OCI-LY1 (cell line): Measurements from ENCODE around the gene PUM1.

Experiments
- H2AFZ ChIP-seq: fragments of 200-600 bp; sonication (generic), shearing (Covaris generic); 2 replicates; pipeline ENCODE4 v1.6.0; 2014; ENCODE audit warnings: antibody characterized with exemption, mild to moderate bottlenecking, low read length
- H3F3A ChIP-seq: fragments of 200-600 bp; sonication (generic), shearing (Covaris generic); 2 replicates; pipeline ENCODE4 v1.6.0; 2014; ENCODE audit warnings: mild to moderate bottlenecking, antibody characterized with exemption, low read length, moderate library complexity; ENCODE audit not compliant: insufficient read depth
- H3K27ac ChIP-seq: fragments of 200-600 bp; sonication (generic); 2 replicates; pipeline ENCODE4 v1.5.1; 2014; ENCODE audit warnings: low read length, mixed run types, mild to moderate bottlenecking, low read depth; ENCODE audit not compliant: poor library complexity, severe bottlenecking
- H3K27me3 ChIP-seq: fragments of 200-600 bp; sonication (generic); 2 replicates; pipeline ENCODE4 v1.6.0; 2014; ENCODE audit warnings: antibody characterized with exemption, mild to moderate bottlenecking, low read length, moderate library complexity; ENCODE audit not compliant: insufficient read depth
- H3K36me3 ChIP-seq: fragments of 200-600 bp; sonication (generic); 2 replicates; pipeline ENCODE4 v1.6.1; 2014; ENCODE audit warnings: mild to moderate bottlenecking, antibody characterized with exemption, low read length, moderate library complexity, mixed read lengths; ENCODE audit not compliant: insufficient read depth
- H3K4me1 ChIP-seq: fragments of 200-600 bp; sonication (generic); 2 replicates; pipeline ENCODE4 v1.5.1; 2014; ENCODE audit warnings: mild to moderate bottlenecking, low read length, moderate library complexity; ENCODE audit not compliant: insufficient read depth, severe bottlenecking
- H3K4me2 ChIP-seq: fragments of 200-600 bp; sonication (generic), shearing (Covaris generic); 2 replicates; pipeline ENCODE4 v1.6.1; 2014; ENCODE audit warnings: low read length
- H3K4me3 ChIP-seq: fragments of 200-600 bp; sonication (generic); 2 replicates; pipeline ENCODE4 v1.5.1; 2014; ENCODE audit warnings: low read length, low read depth, mild to moderate bottlenecking, mixed read lengths; ENCODE audit not compliant: poor library complexity, severe bottlenecking
- H3K79me2 ChIP-seq: fragments of 200-600 bp; shearing (Covaris generic); 2 replicates; pipeline ENCODE4 v1.6.1; 2016; ENCODE audit warnings: mixed run types, low read length, mixed read lengths; ENCODE audit not compliant: insufficient read depth
- H3K9ac ChIP-seq: fragments of 200-600 bp; sonication (generic), shearing (Covaris generic); 2 replicates; pipeline ENCODE4 v1.6.1; 2014; ENCODE audit warnings: mild to moderate bottlenecking, low read length, mixed read lengths
- H3K9me2 ChIP-seq: fragments of 200-600 bp; sonication (generic), shearing (Covaris generic); 2 replicates; pipeline ENCODE4 v1.6.1; 2014; ENCODE audit warnings: low read depth, mild to moderate bottlenecking, low read length, mixed read lengths
- H3K9me3 ChIP-seq: fragments of 200-600 bp; shearing (Covaris generic); 2 replicates; pipeline ENCODE4 v1.6.1; 2014; ENCODE audit warnings: low read length, mixed read lengths
- H4K20me1 ChIP-seq: fragments of 200-600 bp; sonication (generic), shearing (Covaris generic); 2 replicates; pipeline ENCODE4 v1.6.0; 2016; ENCODE audit warnings: mild to moderate bottlenecking, low read length; ENCODE audit not compliant: insufficient read depth
- EZH2 ChIP-seq: fragments of 200-600 bp; sonication (generic), shearing (Covaris generic); IDR thresholded peaks from 2 replicates; pipeline ENCODE4 v1.8.0; 2017; ENCODE audit warnings: borderline replicate concordance, mixed run types, mild to moderate bottlenecking, antibody characterized with exemption, low read length, moderate library complexity, mixed read lengths
- TF ChIP-seq, protein P1 (sequence below): fragments of 200-600 bp; sonication (generic), shearing (Covaris generic); IDR thresholded peaks from 2 replicates; pipeline ENCODE4 v1.5.1; 2017; ENCODE audit warnings: mild to moderate bottlenecking, antibody characterized with exemption, low read length, moderate library complexity, mixed read lengths

Gene PUM1

DNA sequence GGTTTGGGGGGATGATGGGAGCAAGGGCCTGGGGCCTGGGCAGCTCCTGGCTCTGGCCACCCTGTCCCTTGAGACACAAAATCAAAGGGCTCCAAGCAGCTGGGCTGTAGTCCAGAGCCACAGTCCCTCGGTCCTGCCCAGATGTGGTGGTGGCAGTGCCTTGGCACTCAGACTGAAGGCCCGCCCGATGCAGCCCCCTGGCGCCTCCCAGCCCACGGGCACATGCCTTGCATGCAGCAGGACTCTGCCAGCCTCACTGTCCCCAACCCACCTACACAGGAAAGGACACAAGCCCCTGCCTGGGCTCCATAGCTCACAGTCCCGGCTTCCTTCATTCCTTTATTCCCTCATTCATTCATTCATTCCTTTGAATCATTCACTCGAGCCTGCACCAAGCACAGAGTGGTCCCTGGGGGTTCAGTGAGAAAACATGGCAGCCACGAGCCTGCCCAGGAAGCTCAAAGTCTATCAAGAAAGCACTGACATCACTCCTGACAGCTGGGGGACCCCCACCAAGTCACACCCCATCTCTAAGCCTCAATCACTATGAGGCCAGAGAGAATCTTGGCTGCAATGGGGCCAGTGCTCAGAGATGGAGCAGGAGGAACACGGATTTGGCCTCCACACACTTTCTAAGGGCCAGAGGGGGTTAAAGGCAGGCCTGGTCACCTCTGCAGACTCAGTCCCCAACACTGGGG, 162.8 kb downstream of the PUM1 start:
- no peaks in the 10 kb centered on the region for H3F3A ChIP-seq
- no peak for TF ChIP-seq EZH2
- TF ChIP-seq, protein P1, sequence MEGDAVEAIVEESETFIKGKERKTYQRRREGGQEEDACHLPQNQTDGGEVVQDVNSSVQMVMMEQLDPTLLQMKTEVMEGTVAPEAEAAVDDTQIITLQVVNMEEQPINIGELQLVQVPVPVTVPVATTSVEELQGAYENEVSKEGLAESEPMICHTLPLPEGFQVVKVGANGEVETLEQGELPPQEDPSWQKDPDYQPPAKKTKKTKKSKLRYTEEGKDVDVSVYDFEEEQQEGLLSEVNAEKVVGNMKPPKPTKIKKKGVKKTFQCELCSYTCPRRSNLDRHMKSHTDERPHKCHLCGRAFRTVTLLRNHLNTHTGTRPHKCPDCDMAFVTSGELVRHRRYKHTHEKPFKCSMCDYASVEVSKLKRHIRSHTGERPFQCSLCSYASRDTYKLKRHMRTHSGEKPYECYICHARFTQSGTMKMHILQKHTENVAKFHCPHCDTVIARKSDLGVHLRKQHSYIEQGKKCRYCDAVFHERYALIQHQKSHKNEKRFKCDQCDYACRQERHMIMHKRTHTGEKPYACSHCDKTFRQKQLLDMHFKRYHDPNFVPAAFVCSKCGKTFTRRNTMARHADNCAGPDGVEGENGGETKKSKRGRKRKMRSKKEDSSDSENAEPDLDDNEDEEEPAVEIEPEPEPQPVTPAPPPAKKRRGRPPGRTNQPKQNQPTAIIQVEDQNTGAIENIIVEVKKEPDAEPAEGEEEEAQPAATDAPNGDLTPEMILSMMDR: no peak
- no peak overlapping the region for H3K4me2 ChIP-seq
- H3K4me3 ChIP-seq: no peak overlapping the region
- no peaks in the 10 kb centered on the region for H4K20me1 ChIP-seq
- H3K79me2 ChIP-seq: no peaks in the 10 kb centered on the region
- no peaks in the 10 kb centered on the region for H3K9me3 ChIP-seq
- H3K9me2 ChIP-seq: no peaks in the 10 kb centered on the region
- H2AFZ ChIP-seq: no peak overlapping the region
- no peak overlapping the region for H3K9ac ChIP-seq
- no peak overlapping the region for H3K27ac ChIP-seq
- 0 out of 2 replicates have a peak, but pooled peaks cover 12% of the 10 kb centered on the region for H3K27me3 ChIP-seq
- no peaks in the 10 kb centered on the region for H3K36me3 ChIP-seq
- H3K4me1 ChIP-seq: no peaks in the 10 kb centered on the region

- H3K36me3 ChIP-seq: no peaks in the 10 kb centered on the region
- no peak overlapping the region for H3K4me3 ChIP-seq
- no peak overlapping the region for H3K9ac ChIP-seq
- H3K4me2 ChIP-seq: no peak overlapping the region
- H3K4me1 ChIP-seq: no peaks in the 10 kb centered on the region
- no peaks in the 10 kb centered on the region for H3K79me2 ChIP-seq
- TF ChIP-seq, protein P1: no peak
- no peak for TF ChIP-seq EZH2
- 0 out of 2 replicates have a peak, but pooled peaks cover 12% of the 10 kb centered on the region for H3K27me3 ChIP-seq
- no peak overlapping the region for H3K27ac ChIP-seq
- H4K20me1 ChIP-seq: no peaks in the 10 kb centered on the region
- no peak overlapping the region for H2AFZ ChIP-seq
- H3K9me2 ChIP-seq: no peaks in the 10 kb centered on the region
- H3F3A ChIP-seq: no peaks in the 10 kb centered on the region
- H3K9me3 ChIP-seq: no peaks in the 10 kb centered on the region
These were observed 163.5 kb downstream of the PUM1 start for GRCh38 chr1:30901798-30902581.

- H3K27ac ChIP-seq: no peak overlapping the region
These were observed 164.5 kb downstream of the PUM1 start for GRCh38 chr1:30900931-30901560.

More at GRCh38 chr1:30900931-30901560, 164.5 kb downstream of the PUM1 start:
- Histone ChIP-seq H3F3A (no peaks in the 10 kb centered on the region), H3K79me2 (no peaks in the 10 kb centered on the region), H3K9ac (no peak overlapping the region), H3K36me3 (no peaks in the 10 kb centered on the region), H3K27me3 (0 out of 2 replicates have a peak, but pooled peaks cover 7% of the 10 kb centered on the region), H3K9me3 (no peaks in the 10 kb centered on the region), H2AFZ (no peak overlapping the region), H4K20me1 (no peaks in the 10 kb centered on the region), H3K4me3 (no peak overlapping the region), H3K4me1 (no peaks in the 10 kb centered on the region), H3K4me2 (no peak overlapping the region), H3K9me2 (no peaks in the 10 kb centered on the region)
- no peak for TF ChIP-seq EZH2
- TF ChIP-seq, protein P1: no peak
